Neural progenitor cell (in vitro differentiated cells): ENCODE results near the gene ZCWPW1. TPM values are rescaled to one million over a fixed set of nuclear protein-coding genes. Genes with fewer than 3 reads are reported as not detected.

Experiments used
- DNase-seq: peaks from one replicate; pipeline ENCODE4 v3.0.0-alpha.2; 2016; ENCODE audit warnings: low spot score
- H2AFZ ChIP-seq: fragments of 200-600 bp; sonication (generic); replicated peaks from 2 replicates; pipeline ENCODE4 v1.6.1; 2016; ENCODE audit warnings: antibody characterized with exemption
- H3F3A ChIP-seq: fragments of 200-600 bp; sonication (generic); 2 replicates; pipeline ENCODE4 v1.6.1; 2016; ENCODE audit warnings: antibody characterized with exemption, low read depth
- H3K27ac ChIP-seq: fragments of 200-600 bp; sonication (generic); 2 replicates; pipeline ENCODE4 v1.5.1; 2016; ENCODE audit warnings: mild to moderate bottlenecking
- H3K27me3 ChIP-seq: fragments of 200-600 bp; sonication (generic); 2 replicates; pipeline ENCODE4 v1.6.1; 2016; ENCODE audit warnings: mild to moderate bottlenecking, moderate library complexity
- H3K36me3 ChIP-seq: fragments of 200-600 bp; sonication (generic); 2 replicates; pipeline ENCODE4 v1.5.1; 2016
- H3K4me1 ChIP-seq: fragments of 200-600 bp; sonication (generic); 2 replicates; pipeline ENCODE4 v1.6.1; 2016; ENCODE audit warnings: mixed run types
- H3K4me2 ChIP-seq: fragments of 200-600 bp; sonication (generic); 2 replicates; pipeline ENCODE4 v1.6.1; 2016
- H3K4me3 ChIP-seq: fragments of 200-600 bp; sonication (generic); 2 replicates; pipeline ENCODE4 v1.5.1; 2016
- H3K79me2 ChIP-seq: fragments of 200-600 bp; sonication (generic); 2 replicates; pipeline ENCODE4 v1.6.1; 2016; ENCODE audit warnings: low read depth
- H3K9ac ChIP-seq: fragments of 200-600 bp; sonication (generic); 2 replicates; pipeline ENCODE4 v1.6.1; 2016
- H3K9me3 ChIP-seq: fragments of 200-600 bp; sonication (generic); 2 replicates; pipeline ENCODE4 v1.5.1; 2016; ENCODE audit warnings: low read depth
- H4K20me1 ChIP-seq: fragments of 200-600 bp; sonication (generic); 2 replicates; pipeline ENCODE4 v1.6.1; 2016; ENCODE audit warnings: low read depth
- H3K27ac Mint-ChIP-seq: 3 replicates; pipeline ENCODE4 v1.8.0; 2021; ENCODE audit warnings: mixed read lengths
- H3K27me3 Mint-ChIP-seq: 2 replicates; pipeline ENCODE4 v1.8.0; 2022; ENCODE audit warnings: low read depth, mild to moderate bottlenecking, inconsistent platforms, moderate library complexity, mixed read lengths; ENCODE audit not compliant: insufficient read depth
- H3K36me3 Mint-ChIP-seq: 3 replicates; pipeline ENCODE4 v1.8.0; 2021; ENCODE audit warnings: mixed read lengths
- H3K4me1 Mint-ChIP-seq: 3 replicates; pipeline ENCODE4 v1.8.0; 2021; ENCODE audit warnings: mixed read lengths
- H3K4me3 Mint-ChIP-seq: 3 replicates; pipeline ENCODE4 v1.8.0; 2021; ENCODE audit warnings: mild to moderate bottlenecking, moderate library complexity, mixed read lengths
- H3K9me3 Mint-ChIP-seq: 3 replicates; pipeline ENCODE4 v1.8.0; 2020; ENCODE audit warnings: mixed read lengths
- EZH2 ChIP-seq: fragments of 200-600 bp; sonication (generic); IDR thresholded peaks from 2 replicates; pipeline ENCODE4 v1.6.1; 2017; ENCODE audit warnings: antibody characterized with exemption, mild to moderate bottlenecking, moderate library complexity
- EZH2phosphoT487 ChIP-seq: fragments of 200-600 bp; sonication (generic); IDR thresholded peaks from 2 replicates; pipeline ENCODE4 v1.6.1; 2017; ENCODE audit warnings: antibody characterized with exemption
- total RNA-seq: library from RNA; depleted of rRNA; stranded (reverse); fragments of >200 nt; gene quantifications from 2 replicates; pipeline ENCODE4 v1.2.3, GENCODE V29; 2015; ENCODE audit warnings: low replicate concordance
- TF ChIP-seq, protein P1 (sequence below): fragments of 200-600 bp; sonication (generic); IDR thresholded peaks from 2 replicates; pipeline ENCODE4 v1.5.1; 2017; ENCODE audit warnings: antibody characterized with exemption, mild to moderate bottlenecking

Gene ZCWPW1
- total RNA-seq, 1 donor from 2014 or later: 1.4 TPM

DNA sequence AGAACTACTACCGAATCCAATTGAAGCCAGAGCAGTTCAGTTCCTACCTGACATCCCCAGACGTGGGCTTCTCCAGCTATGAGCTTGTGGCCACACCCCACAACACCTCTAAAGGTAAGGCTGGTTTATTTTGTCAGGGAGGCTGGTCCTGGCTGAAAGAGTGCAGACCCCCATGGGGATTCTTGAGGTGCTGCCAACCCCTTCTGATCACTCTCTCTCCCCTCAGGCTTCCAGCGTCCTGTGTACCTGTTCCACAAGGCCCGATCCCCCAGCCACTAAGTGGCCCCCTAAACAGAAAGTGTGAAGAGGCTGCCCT is 4.7 kb upstream of the ZCWPW1 start:
- no peaks in the 10 kb centered on the region for H3K9me3 ChIP-seq
- no peaks in the 10 kb centered on the region for H3K27me3 ChIP-seq
- peaks cover 62% of the 10 kb centered on the region for H3K79me2 ChIP-seq
- H3K4me1 Mint-ChIP-seq: peaks cover 49% of the 10 kb centered on the region
- no peak overlapping the region for H3K4me2 ChIP-seq
- peaks cover 2% of the 10 kb centered on the region for H3K9me3 Mint-ChIP-seq
- H4K20me1 ChIP-seq: peaks cover 51% of the 10 kb centered on the region
- H3K27ac Mint-ChIP-seq: no peak overlapping the region
- H3K4me3 Mint-ChIP-seq: no peak overlapping the region
- H2AFZ ChIP-seq: no peak overlapping the region
- TF ChIP-seq, protein P1, sequence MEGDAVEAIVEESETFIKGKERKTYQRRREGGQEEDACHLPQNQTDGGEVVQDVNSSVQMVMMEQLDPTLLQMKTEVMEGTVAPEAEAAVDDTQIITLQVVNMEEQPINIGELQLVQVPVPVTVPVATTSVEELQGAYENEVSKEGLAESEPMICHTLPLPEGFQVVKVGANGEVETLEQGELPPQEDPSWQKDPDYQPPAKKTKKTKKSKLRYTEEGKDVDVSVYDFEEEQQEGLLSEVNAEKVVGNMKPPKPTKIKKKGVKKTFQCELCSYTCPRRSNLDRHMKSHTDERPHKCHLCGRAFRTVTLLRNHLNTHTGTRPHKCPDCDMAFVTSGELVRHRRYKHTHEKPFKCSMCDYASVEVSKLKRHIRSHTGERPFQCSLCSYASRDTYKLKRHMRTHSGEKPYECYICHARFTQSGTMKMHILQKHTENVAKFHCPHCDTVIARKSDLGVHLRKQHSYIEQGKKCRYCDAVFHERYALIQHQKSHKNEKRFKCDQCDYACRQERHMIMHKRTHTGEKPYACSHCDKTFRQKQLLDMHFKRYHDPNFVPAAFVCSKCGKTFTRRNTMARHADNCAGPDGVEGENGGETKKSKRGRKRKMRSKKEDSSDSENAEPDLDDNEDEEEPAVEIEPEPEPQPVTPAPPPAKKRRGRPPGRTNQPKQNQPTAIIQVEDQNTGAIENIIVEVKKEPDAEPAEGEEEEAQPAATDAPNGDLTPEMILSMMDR: no peak
- TF ChIP-seq EZH2phosphoT487 (no peak), EZH2 (no peak)
- H3K36me3 Mint-ChIP-seq: peaks cover 32% of the 10 kb centered on the region
- H3K4me3 ChIP-seq: no peak overlapping the region
- peaks cover 32% of the 10 kb centered on the region for H3K4me1 ChIP-seq
- H3K27ac ChIP-seq: no peak overlapping the region
- peaks cover 12% of the 10 kb centered on the region for H3K27me3 Mint-ChIP-seq
- no peaks in the 10 kb centered on the region for H3K36me3 ChIP-seq
- H3F3A ChIP-seq: peaks cover 82% of the 10 kb centered on the region
- DNase-seq: no peak
- H3K9ac ChIP-seq: no peak overlapping the region

DNA sequence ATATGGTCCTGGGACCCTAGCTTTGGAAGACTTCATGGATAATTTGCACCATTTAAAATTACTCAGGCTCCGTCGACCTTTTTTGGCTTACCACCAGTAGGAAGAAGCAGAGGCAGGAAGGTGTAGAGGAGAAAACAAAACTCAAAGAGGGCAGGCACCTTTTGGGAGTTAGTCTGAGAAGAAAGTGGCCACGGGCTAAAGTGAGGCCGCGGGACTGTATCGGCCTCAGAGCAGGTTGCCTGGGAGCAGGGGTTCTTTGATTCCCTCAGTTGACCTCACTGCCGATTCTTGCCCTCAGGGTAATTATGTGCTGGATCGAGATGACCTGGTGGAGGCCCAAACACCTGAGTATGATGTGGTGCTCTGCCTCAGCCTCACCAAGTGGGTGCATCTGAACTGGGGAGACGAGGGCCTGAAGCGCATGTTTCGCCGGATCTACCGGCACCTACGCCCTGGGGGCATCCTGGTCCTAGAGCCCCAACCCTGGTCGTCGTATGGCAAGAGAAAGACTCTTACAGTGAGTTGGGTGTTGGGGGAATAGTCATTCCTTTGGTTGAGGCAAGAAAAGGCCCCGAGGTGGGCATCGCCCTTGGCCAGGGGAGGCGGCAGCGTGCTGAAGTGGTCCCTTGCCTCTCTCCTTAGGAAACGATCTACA is 4.2 kb upstream of the ZCWPW1 start:
- H4K20me1 ChIP-seq: peaks cover 51% of the 10 kb centered on the region
- no peak overlapping the region for H2AFZ ChIP-seq
- Mint-ChIP-seq H3K27ac (peak overlapping the region; percentile 76), H3K9me3 (peaks cover 2% of the 10 kb centered on the region), H3K27me3 (peaks cover 12% of the 10 kb centered on the region), H3K4me3 (peak overlapping the region; percentile 89), H3K4me1 (peaks cover 49% of the 10 kb centered on the region), H3K36me3 (peaks cover 32% of the 10 kb centered on the region)
- no peak for TF ChIP-seq EZH2phosphoT487
- TF ChIP-seq, protein P1: no peak
- no peak for TF ChIP-seq EZH2
- peak overlapping the region; percentile 71 for H3K4me3 ChIP-seq
- H3K9me3 ChIP-seq: no peaks in the 10 kb centered on the region
- no peak overlapping the region for H3K9ac ChIP-seq
- no peak for DNase-seq
- peaks cover 32% of the 10 kb centered on the region for H3K4me1 ChIP-seq
- H3F3A ChIP-seq: peaks cover 77% of the 10 kb centered on the region
- peak overlapping the region; percentile 4 for H3K27ac ChIP-seq
- H3K36me3 ChIP-seq: no peaks in the 10 kb centered on the region
- peak overlapping the region; percentile 81 for H3K4me2 ChIP-seq
- peaks cover 3% of the 10 kb centered on the region for H3K27me3 ChIP-seq
- H3K79me2 ChIP-seq: peaks cover 62% of the 10 kb centered on the region

DNA sequence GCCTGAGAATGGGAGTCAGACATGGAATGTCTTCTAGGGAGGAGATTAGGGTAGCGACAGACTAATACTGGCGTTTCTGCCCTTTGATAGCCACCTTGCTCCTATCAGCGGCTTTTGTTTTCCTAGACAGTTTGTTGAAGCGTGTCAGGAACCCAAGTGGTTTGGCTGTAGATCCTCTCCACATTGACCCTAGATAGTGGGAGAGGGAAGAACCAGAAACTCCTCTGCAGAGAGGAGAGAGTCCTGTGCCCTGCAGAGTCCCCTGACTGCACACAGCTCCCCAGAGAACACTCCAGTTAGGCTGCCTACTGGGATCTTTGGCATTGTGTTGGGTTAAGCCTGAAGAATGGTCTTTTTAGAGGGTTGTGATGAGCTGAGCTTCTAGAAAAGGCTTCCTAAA is 3.5 kb upstream of the ZCWPW1 start:
- Mint-ChIP-seq H3K4me1 (peaks cover 49% of the 10 kb centered on the region), H3K27me3 (peaks cover 12% of the 10 kb centered on the region), H3K27ac (peak overlapping the region; percentile 83), H3K9me3 (peaks cover 2% of the 10 kb centered on the region), H3K4me3 (peak overlapping the region; percentile 89), H3K36me3 (peaks cover 32% of the 10 kb centered on the region)
- peaks cover 62% of the 10 kb centered on the region for H3K79me2 ChIP-seq
- peaks cover 51% of the 10 kb centered on the region for H4K20me1 ChIP-seq
- no peaks in the 10 kb centered on the region for H3K9me3 ChIP-seq
- TF ChIP-seq, protein P1: no peak
- peak overlapping the region; percentile 4 for H3K27ac ChIP-seq
- H3K4me3 ChIP-seq: peak overlapping the region; percentile 71
- peaks cover 70% of the 10 kb centered on the region for H3F3A ChIP-seq
- peak overlapping the region; percentile 81 for H3K4me2 ChIP-seq
- H3K9ac ChIP-seq: no peak overlapping the region
- H3K36me3 ChIP-seq: no peaks in the 10 kb centered on the region
- DNase-seq: no peak
- peaks cover 10% of the 10 kb centered on the region for H3K27me3 ChIP-seq
- no peak overlapping the region for H2AFZ ChIP-seq
- H3K4me1 ChIP-seq: peaks cover 32% of the 10 kb centered on the region
